Measurements from ENCODE around the gene SS18. TPM values are rescaled to one million over a fixed set of nuclear protein-coding genes. Genes with fewer than 3 reads are reported as not detected.
"Not testable (repeated sequence)": the region's sequence is repeated elsewhere in the genome, so short reads cannot be mapped to it uniquely, and the experiment has no call there.

Gene SS18, protein sequence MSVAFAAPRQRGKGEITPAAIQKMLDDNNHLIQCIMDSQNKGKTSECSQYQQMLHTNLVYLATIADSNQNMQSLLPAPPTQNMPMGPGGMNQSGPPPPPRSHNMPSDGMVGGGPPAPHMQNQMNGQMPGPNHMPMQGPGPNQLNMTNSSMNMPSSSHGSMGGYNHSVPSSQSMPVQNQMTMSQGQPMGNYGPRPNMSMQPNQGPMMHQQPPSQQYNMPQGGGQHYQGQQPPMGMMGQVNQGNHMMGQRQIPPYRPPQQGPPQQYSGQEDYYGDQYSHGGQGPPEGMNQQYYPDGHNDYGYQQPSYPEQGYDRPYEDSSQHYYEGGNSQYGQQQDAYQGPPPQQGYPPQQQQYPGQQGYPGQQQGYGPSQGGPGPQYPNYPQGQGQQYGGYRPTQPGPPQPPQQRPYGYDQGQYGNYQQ
- 10 to 100 TPM; 52.0 to 53.3 TPM for total RNA-seq

DNA sequence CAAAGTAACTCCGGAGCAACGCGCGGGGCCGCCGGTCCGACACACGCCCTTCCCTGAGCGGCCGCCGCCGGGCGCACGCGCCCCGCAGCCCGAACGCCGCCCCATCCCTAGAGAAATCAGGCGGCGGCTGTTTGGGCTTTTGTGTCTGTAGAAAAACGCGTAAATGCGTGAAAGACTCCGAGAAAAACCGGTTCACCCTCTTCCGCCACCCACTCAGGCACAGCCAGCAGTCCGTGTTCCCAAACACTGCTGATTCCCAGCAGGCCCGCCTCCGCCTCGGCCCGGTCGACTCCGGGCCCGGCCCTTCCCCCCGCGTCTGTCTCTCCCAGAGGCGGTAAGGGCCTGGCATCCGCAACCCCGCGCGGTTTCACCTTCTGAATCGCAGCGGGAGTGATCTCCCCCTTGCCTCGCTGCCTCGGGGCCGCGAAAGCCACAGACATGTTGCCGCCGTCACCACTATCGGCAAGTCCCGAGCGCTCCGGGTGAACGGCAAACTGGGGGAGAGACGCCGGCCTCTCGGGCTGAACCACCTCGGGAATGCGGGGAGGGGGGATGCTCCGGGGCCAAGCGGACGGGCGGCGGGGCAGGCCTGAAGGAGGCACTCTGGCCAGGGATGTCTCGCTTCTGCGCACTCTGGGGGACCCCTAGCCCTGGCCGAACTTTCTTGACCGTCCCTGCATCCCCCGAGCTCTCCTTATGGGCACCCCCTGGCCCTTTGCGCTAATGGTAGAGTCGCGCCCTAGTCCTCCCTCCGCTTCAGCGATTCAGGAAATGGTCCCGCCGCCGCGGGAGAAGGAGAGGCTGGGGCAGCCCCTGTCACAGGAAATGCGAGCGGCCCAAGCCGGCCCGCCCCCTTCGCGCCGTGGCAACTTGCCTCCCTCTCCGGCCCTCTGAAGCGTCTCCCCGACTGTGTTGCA lies at the start of gene SS18:
Gene SS18 (minus strand): TSS at position 484 of the 917 bp plus-strand sequence. CDS start 44 bp downstream, at position 440.
- POLR2A ChIA-PET: interaction anchor here (0.6 kb wide), 1 partner anchor 44 kb away, joined by 6 read pairs; no protein-coding TSS in a partner anchor
- CTCF ChIA-PET: no interaction called here

DNA sequence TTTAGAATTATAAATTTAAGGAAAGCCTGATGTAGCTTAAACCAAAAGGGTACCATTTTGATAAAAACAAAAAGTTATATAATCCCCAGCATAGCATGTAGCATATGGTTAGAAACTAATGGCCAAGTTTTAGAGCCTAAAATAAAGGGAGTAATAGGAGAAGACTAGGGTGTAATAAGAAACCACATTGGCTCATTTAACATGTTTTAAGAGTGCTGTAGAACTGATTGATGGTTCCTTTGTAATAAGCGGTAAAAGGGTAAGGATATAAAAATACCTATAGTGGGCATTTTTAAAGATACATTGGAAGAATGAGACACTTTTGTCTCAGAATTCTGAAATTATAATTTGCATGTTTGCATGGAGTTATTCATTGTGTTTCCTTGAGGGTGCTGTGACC lies 45.1 kb upstream of the SS18 start:
- ChIA-PET CTCF (no interaction called here), POLR2A (no interaction called here)

DNA sequence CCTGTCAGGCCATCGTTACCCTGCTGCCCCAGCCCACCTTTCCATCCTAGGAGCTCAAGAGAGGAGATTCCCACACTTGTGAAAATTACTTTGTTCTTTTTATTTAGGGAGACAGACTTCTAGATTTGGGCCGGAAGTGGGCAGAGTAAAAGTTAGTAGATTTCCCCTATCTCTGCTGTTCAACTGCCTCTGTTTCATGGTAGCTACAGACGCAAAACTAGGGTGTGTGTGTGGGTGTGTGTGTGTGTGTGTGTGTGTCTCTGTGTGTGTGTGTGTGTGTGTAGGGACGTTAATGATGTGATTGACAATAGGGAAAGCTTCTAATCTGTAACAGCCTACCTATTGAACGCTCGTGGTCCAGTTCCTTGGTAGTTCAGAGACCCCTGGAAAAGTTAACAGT lies 43.7 kb upstream of the SS18 start:
- POLR2A ChIA-PET: interaction anchor here (1.2 kb wide), 1 partner anchor 92 kb away, joined by 3 read pairs; the partner anchor contains the start of gene TAF4B
- CTCF ChIA-PET: no interaction called here

DNA sequence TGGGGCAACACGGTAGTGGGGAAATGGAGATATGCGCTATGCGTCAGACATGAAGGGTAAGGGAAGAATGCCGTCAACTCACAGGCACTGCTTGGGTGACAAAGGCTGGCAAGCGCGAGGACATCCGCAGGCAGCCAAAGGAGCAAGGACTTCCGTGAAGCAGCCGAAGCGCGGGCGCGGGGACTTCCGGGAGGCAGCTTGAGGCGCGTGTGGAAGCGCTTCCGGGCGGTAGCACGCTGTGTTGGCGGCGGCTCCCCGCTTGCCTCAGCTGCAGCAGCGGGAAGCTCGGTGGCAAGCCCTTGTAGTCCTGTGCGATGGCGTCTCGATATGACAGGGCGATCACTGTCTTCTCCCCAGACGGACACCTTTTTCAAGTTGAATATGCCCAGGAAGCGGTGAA lies 43.2 kb upstream of the SS18 start, which contains the start of gene PSMA8:
Gene PSMA8 (plus strand): TSS at position 218 of the 400 bp plus-strand sequence. CDS start 97 bp downstream, at position 315.
- ChIA-PET CTCF (no interaction called here), POLR2A (interaction anchor here (1.2 kb wide), 1 partner anchor 93 kb away, joined by 3 read pairs; the partner anchor contains the start of gene TAF4B)

DNA sequence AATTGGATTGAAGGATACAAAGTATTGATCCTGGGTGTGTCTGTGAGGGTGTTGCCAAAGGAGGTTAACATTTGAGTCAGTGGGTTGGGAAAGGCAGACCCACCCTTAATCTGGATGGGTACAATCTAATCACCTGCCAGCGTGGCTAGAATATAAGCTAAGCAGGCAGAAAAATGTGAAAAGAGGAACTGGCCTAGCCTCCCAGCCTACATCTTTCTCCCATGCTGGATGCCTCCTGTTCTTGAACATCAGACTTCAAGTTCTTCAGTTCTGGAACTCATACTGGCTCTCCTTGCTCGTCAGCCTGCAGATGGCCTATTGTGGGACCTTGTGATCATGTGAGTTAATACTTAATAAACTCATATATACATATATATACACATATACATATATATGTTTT lies 37.8 kb upstream of the SS18 start:
- POLR2A ChIA-PET, CTCF ChIA-PET: not testable (repeated sequence)

DNA sequence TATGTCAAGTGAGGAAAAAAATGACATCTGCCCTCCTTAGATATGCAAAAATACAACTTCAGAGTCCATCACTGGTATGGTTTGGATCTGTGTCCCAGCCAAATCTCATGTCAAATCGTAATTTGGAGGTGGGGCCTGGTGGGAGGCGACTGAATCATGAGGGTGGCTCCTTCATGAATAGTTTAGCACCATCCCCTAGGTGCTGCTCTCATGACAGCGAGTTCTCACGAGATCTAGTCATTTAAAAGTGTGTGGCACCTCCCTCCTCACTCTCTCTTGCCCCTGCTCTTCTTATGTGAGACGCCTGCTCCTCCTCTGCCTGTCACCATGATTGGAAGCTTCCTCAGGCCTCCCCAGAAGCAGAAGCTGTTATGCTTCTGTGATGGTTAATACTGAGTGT lies 37.4 kb upstream of the SS18 start:
- ChIA-PET POLR2A (no interaction called here), CTCF (no interaction called here)

DNA sequence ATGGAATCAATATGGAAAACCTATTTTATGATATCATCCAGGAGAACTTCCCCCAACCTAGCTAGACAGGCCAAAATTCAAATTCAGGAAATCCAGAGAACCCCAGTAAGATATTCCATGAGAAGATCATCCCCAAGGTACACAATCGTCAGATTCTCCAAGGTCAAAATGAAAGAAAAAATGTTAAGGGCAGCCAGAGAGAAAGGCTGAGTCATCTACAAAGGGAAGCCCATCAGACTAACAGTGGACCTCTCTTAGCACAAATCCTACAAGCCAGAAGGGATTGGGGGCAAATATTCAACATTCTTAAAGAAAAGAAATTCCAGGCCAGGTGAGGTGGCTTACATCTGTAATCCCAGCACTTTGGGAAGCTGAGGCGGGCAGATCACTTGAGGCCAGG lies 31.6 kb upstream of the SS18 start:
- CTCF ChIA-PET, POLR2A ChIA-PET: not testable (repeated sequence)

DNA sequence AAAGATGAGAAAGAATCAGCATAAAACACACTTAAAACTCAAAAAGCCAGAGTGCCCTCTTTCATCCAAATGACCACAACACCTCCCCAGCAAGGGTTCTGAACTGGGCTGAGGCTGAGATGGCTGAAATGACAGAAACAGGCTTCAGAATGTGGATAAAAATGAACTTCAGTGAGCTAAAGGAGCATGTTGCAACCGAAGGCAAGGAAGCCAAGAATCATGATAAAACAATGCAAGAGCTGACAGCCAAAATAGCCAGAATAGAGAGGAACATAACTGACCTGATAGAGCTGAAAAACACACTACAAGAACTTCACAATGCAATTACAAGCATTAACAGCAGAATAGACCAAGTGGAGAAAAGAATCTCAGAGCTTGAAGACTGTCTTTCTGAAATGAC lies 31.1 kb upstream of the SS18 start:
- ChIA-PET POLR2A (no interaction called here), CTCF (no interaction called here)

DNA sequence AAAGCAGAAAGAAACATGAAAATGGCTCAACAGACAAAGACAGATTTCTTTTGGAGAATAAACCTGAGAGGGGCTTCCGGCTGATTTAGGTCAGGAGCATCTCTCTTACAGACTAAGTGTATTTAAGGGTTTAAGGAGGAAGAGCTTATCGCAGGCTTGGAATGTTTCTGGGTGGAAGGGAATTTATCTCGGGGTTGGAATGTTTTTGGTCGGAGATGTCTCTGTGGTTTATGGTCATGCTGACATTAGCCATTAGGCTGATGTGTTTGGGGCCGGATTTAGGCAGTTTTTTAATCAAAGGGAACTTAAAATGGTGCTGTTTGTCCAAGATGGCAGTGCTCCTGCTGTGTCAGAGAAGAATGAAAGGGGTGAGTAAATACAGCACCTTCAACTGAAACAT lies 28.8 kb upstream of the SS18 start:
- CTCF ChIA-PET: no interaction called here
- POLR2A ChIA-PET: no interaction called here

DNA sequence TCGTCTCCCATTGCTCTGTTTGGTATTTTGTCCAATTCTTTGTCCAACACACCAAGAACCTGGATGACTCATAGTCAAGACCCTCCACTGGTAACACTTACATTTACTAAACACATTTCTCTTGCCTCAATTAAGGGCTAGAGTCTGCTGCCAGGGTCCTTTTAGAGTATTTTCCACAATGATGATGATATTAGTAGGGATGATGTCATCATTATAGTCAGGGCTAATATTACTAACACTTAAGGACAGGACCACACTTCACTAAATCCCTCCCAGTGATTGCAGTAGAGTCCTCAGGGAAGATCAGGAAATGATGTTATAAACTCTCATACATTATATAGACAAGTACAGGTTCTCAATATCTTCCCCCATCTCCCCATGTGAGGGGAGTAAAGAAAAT lies 13.6 kb upstream of the SS18 start:
- POLR2A ChIA-PET: no interaction called here
- CTCF ChIA-PET: no interaction called here

DNA sequence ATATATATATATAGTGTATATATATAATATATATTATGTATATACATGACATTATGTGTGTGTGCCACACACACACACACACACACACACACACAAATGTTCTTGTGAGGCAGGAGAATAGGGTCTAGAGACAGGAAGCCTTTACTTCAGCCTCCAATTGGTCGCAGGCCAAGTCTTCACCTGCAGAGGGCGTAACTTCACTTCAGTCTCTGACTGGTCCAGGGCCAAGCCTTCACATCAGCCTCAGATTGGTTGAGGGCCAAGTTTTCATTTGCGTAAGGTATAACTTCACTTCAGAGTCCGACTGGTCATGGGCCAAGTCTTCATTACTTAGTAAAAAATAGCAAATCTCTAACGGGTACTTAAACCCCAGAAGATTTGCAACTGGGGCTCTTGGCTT lies 13.2 kb upstream of the SS18 start:
- ChIA-PET CTCF (no interaction called here), POLR2A (no interaction called here)

DNA sequence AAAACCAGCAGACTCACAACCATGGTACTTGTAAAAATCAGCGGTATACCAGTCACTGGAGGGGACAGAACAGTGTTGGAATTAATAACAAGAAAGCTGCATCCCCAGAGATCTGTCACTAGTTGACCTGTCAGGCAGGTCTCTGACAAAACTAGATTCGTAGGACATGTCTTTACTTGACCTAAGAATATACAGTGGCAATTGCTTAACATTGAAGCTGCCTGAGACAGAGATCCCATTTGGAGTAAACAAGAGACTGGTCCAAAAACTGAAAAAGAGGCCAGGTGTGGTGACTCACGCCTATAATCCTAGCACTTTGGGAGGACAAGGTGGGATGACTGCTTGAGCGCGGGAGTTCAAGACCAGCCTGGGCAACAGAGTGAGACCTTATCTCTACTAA lies 7.2 kb upstream of the SS18 start:
- CTCF ChIA-PET: no interaction called here

DNA sequence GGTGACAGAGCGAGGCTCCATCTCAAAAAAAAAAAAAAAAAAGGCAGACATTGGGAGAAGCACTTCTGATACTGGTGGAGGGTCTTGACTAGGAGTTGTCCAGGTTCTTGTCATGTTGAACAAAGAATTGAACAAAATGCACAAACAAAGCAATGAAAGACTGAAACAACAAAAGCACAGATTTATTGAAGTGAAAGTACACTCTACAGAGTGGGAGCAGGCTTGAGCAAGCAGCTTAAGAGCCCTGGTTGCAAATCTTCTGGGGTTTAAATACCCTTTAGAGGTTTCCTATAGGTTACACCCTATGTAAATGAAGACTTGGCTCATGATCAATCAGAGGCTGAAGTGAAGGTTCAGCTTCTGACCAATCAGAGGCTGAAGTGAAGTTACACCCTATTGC lies 6.4 kb upstream of the SS18 start:
- POLR2A ChIA-PET: no interaction called here
- CTCF ChIA-PET: no interaction called here

More for the DNA sequence above, 7.2 kb upstream of the SS18 start:
- POLR2A ChIA-PET: no interaction called here

DNA sequence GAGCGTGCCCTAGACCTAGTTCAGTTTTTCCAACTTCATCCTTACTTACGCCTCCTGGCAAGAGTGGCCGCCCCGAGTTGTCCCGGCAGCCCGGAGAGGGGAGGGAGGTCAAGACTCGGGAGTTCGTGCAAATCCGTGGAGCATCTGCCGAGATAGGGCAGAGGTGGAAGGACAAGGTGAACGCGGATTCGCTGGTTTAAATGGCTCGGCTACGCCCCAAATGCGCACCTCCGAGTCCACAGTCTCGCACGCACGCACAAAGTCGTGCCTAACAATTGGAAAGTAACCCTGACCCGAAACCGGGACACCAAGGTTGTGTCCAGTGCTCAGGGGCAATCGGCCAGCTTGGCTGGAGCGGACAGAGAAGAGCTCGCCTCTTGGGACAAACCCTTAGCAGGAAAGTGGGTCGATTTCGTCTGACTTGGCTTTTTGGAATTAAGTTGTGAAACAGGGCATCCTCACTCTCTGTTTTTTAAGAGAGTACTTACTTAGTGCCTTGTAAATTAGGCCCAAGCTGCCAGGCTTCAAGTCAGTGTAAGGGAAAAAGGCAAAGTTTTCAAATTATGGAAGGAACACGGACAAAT lies 726 bp upstream of the SS18 start:
- CTCF ChIA-PET: interaction anchor here (1.3 kb wide), 1 partner anchor 136 kb away, joined by 4 read pairs; the partner anchor contains the start of gene TAF4B
- POLR2A ChIA-PET: no interaction called here

DNA sequence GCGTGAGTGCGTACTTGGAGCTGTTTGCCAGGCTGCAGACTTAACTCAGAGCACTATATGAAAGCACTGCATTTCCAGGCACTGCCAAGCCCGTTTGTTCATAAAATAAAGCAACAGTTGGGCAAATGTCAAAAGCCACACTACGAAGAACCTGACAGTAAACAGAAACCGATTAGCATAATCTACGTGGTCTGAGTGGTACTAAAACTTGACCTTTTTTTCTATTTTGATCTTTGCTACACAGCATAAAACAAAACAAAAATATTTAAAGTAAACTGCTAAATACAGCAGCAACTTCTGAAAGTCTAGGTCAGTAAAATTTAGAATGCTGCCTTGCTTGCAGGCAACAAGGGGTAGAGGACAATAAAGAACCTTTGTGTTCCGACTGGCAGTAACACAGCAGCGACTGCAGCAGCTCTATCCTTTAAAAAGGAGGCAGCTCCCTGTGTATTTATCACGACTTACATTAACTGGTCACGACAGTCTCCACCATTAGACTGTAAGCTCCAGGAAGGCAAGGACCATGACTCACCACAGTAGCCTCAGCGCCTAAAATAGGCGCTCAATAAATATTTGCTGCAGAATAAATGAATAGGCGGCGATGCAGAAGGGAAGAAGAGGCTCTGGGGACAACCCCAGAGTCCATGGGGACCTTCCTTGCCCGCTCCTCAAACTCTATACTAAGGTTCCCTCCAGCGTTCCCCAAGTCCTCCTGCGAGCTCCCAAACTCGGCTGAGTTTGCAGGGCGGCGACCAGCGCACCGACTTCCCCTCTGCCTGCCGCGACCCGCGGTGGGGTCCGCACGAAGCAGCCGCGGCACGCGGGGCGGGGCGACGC lies 902 bp downstream of the SS18 start:
- CTCF ChIA-PET: no interaction called here

DNA sequence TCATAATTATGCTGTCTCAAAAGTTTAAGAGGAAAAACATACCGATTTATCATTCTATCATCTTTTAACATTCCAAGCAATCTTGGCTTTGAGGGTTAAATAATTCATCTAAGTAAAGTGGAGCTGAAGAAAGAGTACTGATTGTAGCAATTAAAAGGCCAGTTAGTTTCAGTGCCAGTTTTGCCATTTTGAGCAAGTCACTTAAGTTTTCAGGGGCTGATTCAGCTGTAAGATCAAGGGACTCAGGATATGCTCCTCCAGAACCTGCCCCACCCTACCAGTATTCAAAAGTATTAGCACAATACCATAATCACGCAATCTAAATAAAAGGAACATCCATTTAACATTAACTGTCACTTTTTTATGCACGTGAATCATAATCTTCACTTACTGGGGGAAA lies 1.9 kb downstream of the SS18 start:
- ChIA-PET CTCF (no interaction called here), POLR2A (no interaction called here)

More for the DNA sequence above, 902 bp downstream of the SS18 start:
- POLR2A ChIA-PET: no interaction called here

DNA sequence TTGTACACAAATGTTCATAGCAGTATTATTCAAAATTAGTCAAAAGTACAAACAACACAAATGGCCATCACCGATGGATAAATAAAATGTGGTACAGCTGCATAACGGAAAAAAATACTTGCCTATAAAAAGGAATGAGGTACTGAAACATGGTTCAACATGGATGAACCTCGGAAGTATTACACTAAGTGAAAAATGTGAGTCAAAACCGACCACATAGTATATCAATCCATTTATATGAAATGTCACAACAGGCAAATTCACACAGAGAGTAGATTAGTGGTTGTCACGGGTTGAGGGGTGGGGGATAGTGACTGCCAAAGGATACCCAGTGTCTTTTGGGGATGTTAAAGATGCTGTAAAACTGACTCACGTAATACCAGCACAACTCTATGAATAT lies 3.5 kb downstream of the SS18 start:
- ChIA-PET POLR2A (no interaction called here), CTCF (no interaction called here)

DNA sequence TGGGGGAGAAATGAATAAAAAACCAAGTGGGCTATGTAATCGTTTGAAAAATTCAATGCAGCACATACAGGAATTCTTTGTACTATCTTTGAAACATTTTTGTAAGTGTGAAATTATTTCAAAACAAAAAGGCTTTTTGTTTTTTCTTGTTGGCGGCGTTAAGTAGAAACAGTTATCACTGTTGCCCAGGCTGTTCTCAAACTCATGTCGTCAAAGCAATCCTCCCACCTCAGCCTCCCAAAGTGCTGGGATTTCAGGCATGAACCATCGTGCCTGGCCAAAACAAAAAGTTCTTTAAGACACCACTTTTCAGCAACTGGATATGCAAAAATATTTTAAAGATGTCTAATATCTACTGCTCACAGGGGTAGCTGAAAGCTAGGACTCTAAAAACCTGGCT lies 5.4 kb downstream of the SS18 start:
- POLR2A ChIA-PET: no interaction called here
- CTCF ChIA-PET: no interaction called here

DNA sequence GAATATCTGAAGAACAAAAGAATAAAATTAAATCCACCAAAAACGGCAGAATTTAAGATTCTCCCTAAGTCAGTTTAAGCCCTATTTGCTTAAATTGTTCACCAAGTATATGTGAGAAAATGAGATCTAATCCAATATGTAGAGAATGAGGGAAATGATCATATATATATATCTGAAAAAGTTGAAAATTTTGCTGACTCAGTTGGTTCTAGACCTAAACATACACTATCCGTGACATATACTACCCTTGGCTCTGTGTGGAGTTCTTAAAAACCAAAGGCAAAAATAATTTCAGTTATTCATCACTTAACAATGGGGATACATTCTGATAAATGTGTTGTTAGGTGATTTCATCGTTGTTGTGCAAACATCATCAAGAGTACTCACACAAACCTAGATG lies 7.3 kb downstream of the SS18 start:
- POLR2A ChIA-PET: no interaction called here
- CTCF ChIA-PET: no interaction called here

DNA sequence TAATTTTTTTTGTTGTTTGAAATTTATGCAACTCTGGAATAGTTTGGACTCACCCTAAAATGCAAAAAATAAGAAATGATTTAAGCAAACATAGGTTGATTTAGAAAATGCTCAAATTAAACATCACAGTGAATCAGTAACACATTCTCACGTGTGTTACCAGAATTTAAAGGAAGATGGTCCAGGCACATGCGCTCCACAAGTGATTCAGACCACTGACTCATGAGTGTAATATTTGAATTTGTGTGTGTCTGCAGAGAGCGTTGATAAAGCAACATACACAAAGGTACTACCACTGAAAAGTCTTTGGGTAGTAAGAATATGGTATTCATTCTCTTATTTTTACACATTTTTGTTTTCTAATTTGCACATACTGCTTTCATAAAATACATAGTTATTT lies 7.9 kb downstream of the SS18 start:
- CTCF ChIA-PET: no interaction called here
- POLR2A ChIA-PET: no interaction called here

All from activated CD8-positive, alpha-beta memory T cell treated with anti-CD3 and anti-CD28 coated beads for 36 hours (primary cell).